Fibroblast of pulmonary artery (primary cell): ENCODE data around the gene CRYBB2.

Source experiments
- DNase-seq: peaks from one replicate; pipeline ENCODE4 v3.0.0-alpha.2; 2010; ENCODE audit warnings: low read depth
- H3K4me3 ChIP-seq: replicated peaks from 2 replicates; pipeline ENCODE4 v1.5.1; 2011; ENCODE audit warnings: low read depth, mild to moderate bottlenecking, control low read depth, low read length, moderate library complexity
- TF ChIP-seq, protein P1 (sequence below): IDR thresholded peaks from 2 replicates; pipeline ENCODE4 v1.5.1; 2011; ENCODE audit warnings: mild to moderate bottlenecking, control low read depth, low read length, inconsistent platforms; ENCODE audit errors: missing control alignments

Gene CRYBB2, protein sequence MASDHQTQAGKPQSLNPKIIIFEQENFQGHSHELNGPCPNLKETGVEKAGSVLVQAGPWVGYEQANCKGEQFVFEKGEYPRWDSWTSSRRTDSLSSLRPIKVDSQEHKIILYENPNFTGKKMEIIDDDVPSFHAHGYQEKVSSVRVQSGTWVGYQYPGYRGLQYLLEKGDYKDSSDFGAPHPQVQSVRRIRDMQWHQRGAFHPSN

DNA sequence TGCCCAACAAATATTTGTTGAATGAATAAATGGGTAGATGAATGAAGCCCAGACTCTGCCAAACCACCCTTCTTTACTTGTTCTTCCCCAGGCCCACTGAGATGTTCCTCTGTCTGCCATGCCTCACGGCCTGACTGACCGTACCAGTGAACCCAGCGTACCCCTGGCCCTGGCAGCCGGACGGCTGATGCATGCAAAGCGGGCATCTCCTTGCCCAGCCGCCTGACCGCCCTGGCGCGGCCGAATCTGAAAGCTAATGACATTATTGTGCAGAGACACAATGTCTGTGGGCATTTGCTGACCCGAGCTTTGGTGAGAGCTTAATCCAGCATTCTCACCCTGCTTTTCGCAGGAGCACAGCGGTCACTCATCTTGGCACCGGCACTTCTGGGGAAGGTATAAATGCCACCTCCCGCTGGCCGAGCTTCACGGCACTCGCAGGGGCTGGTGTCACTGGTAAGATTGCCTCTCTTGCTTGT is at the start of gene CRYBB2:
TSS of gene CRYBB2 (plus strand) at position 429 of the 479 bp plus-strand sequence. CDS start 1,791 bp downstream, outside the sequence.
- DNase-seq: no peak
- TF ChIP-seq, protein P1, sequence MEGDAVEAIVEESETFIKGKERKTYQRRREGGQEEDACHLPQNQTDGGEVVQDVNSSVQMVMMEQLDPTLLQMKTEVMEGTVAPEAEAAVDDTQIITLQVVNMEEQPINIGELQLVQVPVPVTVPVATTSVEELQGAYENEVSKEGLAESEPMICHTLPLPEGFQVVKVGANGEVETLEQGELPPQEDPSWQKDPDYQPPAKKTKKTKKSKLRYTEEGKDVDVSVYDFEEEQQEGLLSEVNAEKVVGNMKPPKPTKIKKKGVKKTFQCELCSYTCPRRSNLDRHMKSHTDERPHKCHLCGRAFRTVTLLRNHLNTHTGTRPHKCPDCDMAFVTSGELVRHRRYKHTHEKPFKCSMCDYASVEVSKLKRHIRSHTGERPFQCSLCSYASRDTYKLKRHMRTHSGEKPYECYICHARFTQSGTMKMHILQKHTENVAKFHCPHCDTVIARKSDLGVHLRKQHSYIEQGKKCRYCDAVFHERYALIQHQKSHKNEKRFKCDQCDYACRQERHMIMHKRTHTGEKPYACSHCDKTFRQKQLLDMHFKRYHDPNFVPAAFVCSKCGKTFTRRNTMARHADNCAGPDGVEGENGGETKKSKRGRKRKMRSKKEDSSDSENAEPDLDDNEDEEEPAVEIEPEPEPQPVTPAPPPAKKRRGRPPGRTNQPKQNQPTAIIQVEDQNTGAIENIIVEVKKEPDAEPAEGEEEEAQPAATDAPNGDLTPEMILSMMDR: no peak
- H3K4me3 ChIP-seq: no peak within 1 kb of the TSS

DNA sequence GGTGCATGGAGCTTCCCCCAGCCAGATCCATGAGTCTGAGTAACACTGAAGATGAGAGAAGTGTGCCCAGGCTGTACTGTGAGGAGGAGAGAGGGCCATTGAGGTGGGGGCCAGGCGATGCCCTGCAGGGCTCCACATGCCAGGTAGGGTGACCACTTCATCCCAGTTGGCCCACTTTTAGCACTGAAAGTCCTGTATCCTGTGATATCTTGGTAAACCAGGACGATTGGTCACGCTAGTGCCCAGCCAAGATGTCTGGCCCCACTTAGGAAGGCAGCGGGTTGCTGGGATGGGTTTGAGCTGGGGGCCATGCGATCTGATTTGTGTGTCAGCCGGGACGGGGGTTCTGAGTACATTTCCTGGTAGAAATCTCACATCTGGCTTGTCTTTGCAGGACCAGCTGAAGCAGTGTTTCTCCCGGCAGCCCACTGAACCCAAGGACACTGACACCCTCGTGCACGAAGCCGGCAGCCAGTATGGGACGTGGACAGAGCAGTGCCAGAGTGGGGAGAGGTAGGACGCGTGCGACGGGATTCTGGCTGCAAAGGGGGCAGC is 48.9 kb upstream of the CRYBB2 start:
- no peak overlapping the region for H3K4me3 ChIP-seq
- no peak for DNase-seq
- TF ChIP-seq, protein P1: no peak

DNA sequence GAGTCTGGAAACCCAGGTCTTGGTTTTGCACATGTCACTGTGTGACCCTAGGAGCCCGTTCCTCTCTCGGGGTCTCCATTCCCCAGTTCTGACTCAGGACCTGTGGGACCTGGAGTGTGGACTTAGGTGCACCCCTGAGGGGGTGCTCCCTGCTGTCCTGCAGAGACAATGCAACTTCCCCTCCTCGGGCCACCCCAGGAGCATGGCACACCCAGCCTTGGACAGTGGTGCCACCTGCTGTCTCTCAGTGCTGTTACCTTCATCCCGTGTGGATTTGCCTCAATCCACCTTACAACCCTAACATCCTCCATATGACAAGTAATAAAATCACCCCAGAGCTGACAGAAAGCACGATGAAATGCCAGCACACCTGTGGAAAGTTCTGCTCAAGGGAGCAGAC is 47.3 kb upstream of the CRYBB2 start:
- H3K4me3 ChIP-seq: no peak overlapping the region
- TF ChIP-seq, protein P1: peak; percentile 39
- no peak for DNase-seq

DNA sequence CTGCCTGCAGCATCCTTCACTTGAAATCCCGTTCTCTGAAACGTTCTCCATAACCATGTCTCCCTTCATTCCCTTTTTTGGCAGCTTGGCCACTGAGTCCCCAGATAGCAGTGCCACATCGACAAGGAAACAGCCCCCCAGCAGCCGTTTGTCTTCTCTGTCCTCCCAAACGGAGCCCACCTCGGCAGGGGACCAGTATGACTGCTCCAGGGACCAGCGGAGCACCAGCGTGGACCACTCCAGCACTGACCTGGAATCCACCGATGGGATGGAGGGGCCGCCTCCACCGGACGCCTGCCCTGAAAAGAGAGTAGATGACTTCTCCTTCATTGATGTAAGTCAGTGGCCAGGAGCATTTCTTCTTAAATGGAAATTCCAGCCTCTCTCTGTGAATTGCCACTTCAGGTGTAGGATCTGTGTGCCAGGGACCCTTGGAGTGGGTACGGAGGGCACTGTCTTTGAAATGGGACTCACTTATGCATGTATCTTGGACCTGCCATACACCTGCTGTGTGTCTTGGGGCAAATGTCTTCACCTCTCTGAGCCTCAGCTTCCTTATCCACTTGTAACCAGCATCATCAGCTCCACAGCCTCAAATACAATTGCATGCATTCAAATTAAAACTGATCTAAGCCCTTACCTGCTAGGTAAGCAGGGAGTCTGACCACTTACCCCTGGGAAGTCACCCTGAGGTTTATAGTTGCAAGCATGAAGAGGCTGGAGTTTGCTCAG is 45.1 kb upstream of the CRYBB2 start:
- DNase-seq: no peak
- no peak overlapping the region for H3K4me3 ChIP-seq
- TF ChIP-seq, protein P1: no peak

DNA sequence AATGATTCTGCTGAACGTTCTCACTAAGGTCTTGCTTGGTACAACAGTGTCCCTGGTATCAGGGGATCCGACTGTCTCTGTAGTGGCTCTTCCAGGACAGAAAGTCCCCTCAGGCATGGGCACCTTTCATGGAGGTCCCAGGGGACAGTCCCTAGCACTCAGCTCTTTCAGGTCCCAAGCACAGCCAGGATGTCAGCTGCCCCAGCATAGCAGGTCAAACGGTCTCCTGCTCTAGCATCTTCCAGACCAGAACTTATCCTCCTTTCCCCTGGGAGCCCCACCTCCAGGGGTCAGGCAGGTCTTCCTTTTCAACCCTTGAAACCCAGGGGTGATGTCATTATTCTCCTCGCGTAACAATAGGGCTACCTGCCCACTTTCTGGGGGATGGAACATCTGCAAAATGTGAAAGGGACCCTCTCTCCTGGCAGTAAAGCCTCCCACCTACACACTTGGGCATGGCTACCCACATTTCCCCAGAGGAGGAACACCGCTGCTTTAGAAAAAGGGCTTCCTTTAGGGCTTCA is 44.5 kb upstream of the CRYBB2 start:
- TF ChIP-seq, protein P1: no peak
- H3K4me3 ChIP-seq: no peak overlapping the region
- DNase-seq: no peak

DNA sequence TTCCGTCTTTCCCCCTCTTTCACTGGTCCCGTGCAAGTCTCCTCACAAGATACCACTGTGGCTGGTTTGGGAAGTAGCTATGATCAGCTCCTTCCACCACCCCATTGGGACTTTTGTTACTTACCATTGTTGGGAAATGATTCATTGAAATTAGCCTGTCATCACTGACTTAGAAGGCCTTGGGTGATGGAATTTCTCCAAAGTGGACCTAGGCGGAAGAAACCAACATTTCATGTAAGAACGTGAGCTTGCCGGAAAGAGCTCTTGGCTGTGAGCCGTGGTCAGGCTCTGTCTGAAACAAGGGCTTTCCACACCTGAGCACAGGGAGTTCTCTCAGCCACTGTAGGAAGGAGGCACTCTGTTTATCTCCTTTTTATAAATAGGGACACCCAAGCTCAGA is 43.3 kb upstream of the CRYBB2 start:
- no peak for DNase-seq
- TF ChIP-seq, protein P1: no peak
- no peak overlapping the region for H3K4me3 ChIP-seq
